ENCODE results near the gene CRNN.
A peak's percentile ranks its signal among the peaks of the same experiment; 100 is the strongest.

- TF ChIP-seq POLR2AphosphoS5 (IDR thresholded peaks at IDR 0.05; ENCODE audit: insufficient read depth in 1 of 2, low read depth in 1 of 2) (peak in 1 of 2 donors; percentile 79), POLR2A (IDR thresholded peaks at IDR 0.05) (no peak), CTCF (IDR thresholded peaks at IDR 0.05) (no peak)
These were observed 46.6 kb downstream of the CRNN start for GRCh38 chr1:152367436-152367835.

Data from vagina (tissue), 2 donors.